Activated naive CD8-positive, alpha-beta T cell treated with anti-CD3 and anti-CD28 coated beads, Interleukin-2, amount 10 ng/mL, durations not matched to agents 7 days and 5 days (primary cell): Measurements from ENCODE around the gene CSK. TPM values are rescaled to one million over a fixed set of nuclear protein-coding genes. Genes with fewer than 3 reads are reported as not detected.

Source experiments
- ATAC-seq: fragments of 150-1000 bp; cut with Tn5 transposase; one replicate; pipeline ENCODE4 v1.10.0; 2021; ENCODE audit warnings: low read depth, moderate library complexity
- POLR2A ChIA-PET: fragments of 350-600 bp; sonication (Branson Sonifier 250); formaldehyde crosslinking; loops from one replicate; lab custom pipeline; 2021; ENCODE audit warnings: antibody characterized with exemption; lab: Charles Lee
- DNase-seq: peaks from one replicate; pipeline ENCODE4 v3.0.0; 2021
- H3K27ac Mint-ChIP-seq: one replicate; pipeline ENCODE4 v1.8.0; 2022; ENCODE audit warnings: mild to moderate bottlenecking, mixed read lengths
- H3K27me3 Mint-ChIP-seq: one replicate; pipeline ENCODE4 v1.8.0; 2022; ENCODE audit warnings: mild to moderate bottlenecking, moderate library complexity, mixed read lengths
- H3K36me3 Mint-ChIP-seq: one replicate; pipeline ENCODE4 v1.8.0; 2021; ENCODE audit warnings: mild to moderate bottlenecking, mixed read lengths
- H3K4me1 Mint-ChIP-seq: one replicate; pipeline ENCODE4 v1.8.0; 2021; ENCODE audit warnings: mixed read lengths
- H3K4me3 Mint-ChIP-seq: one replicate; pipeline ENCODE4 v1.8.0; 2022; ENCODE audit warnings: mild to moderate bottlenecking, moderate library complexity, mixed read lengths
- H3K9me3 Mint-ChIP-seq: one replicate; pipeline ENCODE4 v1.8.0; 2021; ENCODE audit warnings: mixed read lengths
- total RNA-seq, 2 experiments: library from RNA; stranded (reverse); gene quantifications; one replicate each; pipeline ENCODE4 v1.2.3, GENCODE V29; 2021

Gene CSK
- total RNA-seq, 2 experiments from 2014 or later, result 269 to 281 TPM

GRCh38 chr15:74776821-74777768, 4.8 kb upstream of the CSK start:
- no peaks in the 10 kb centered on the region for H3K9me3 Mint-ChIP-seq
- no peaks in the 10 kb centered on the region for H3K27me3 Mint-ChIP-seq
- H3K36me3 Mint-ChIP-seq, result peaks cover 2% of the 10 kb centered on the region
- peaks cover 61% of the 10 kb centered on the region for H3K4me1 Mint-ChIP-seq
- peak; percentile 40 for ATAC-seq
- POLR2A ChIA-PET, result interaction anchor here (0.6 to 21.9 kb wide), 12 partner anchors 16 to 162 kb away, joined by 3 to 709 read pairs (median 4); partner anchors contain the start of genes CLK3, COX5A, FAM219B and SCAMP2
- DNase-seq, result peak; percentile 63
- peak overlapping the region; percentile 78 for H3K4me3 Mint-ChIP-seq
- peak overlapping the region; percentile 99 for H3K27ac Mint-ChIP-seq

GRCh38 chr15:74777769-74778598, 3.9 kb upstream of the CSK start:
- Mint-ChIP-seq H3K27ac (peak overlapping the region; percentile 99), H3K9me3 (no peaks in the 10 kb centered on the region), H3K27me3 (no peaks in the 10 kb centered on the region), H3K4me3 (peak overlapping the region; percentile 78), H3K36me3 (peaks cover 3% of the 10 kb centered on the region), H3K4me1 (peaks cover 61% of the 10 kb centered on the region)
- POLR2A ChIA-PET, result interaction anchor here (0.6 to 21.9 kb wide), 14 partner anchors 15 to 226 kb away, joined by 3 to 709 read pairs (median 4); partner anchors contain the start of genes CLK3, COX5A, FAM219B and SCAMP2
- DNase-seq (no peak), ATAC-seq (no peak)

- peaks cover 61% of the 10 kb centered on the region for H3K4me1 Mint-ChIP-seq
- DNase-seq (no peak), ATAC-seq (no peak)
- peak overlapping the region; percentile 99 for H3K27ac Mint-ChIP-seq
- H3K4me3 Mint-ChIP-seq, result peak overlapping the region; percentile 78
- POLR2A ChIA-PET, result interaction anchor here (0.6 to 21.9 kb wide), 6 partner anchors 14 to 226 kb away, joined by 3 to 709 read pairs (median 4); no protein-coding TSS in a partner anchor
- H3K27me3 Mint-ChIP-seq, result no peaks in the 10 kb centered on the region
- peaks cover 7% of the 10 kb centered on the region for H3K36me3 Mint-ChIP-seq
- H3K9me3 Mint-ChIP-seq, result no peaks in the 10 kb centered on the region
Observed at GRCh38 chr15:74778599-74778970, 3.3 kb upstream of the CSK start.

GRCh38 chr15:74779162-74779648, 2.7 kb upstream of the CSK start:
- POLR2A ChIA-PET, result interaction anchor here (1.3 to 21.9 kb wide), 5 partner anchors 8 to 178 kb away, joined by 3 to 709 read pairs (median 3); no protein-coding TSS in a partner anchor
- DNase-seq (no peak), ATAC-seq (no peak)
- peaks cover 59% of the 10 kb centered on the region for H3K4me1 Mint-ChIP-seq
- H3K9me3 Mint-ChIP-seq, result no peaks in the 10 kb centered on the region
- H3K27ac Mint-ChIP-seq, result peak overlapping the region; percentile 99
- no peaks in the 10 kb centered on the region for H3K27me3 Mint-ChIP-seq
- H3K4me3 Mint-ChIP-seq, result peak overlapping the region; percentile 52
- H3K36me3 Mint-ChIP-seq, result peaks cover 10% of the 10 kb centered on the region

- DNase-seq (peak; percentile 47), ATAC-seq (peak; percentile 2)
- Mint-ChIP-seq H3K27ac (peak overlapping the region; percentile 99), H3K36me3 (peaks cover 19% of the 10 kb centered on the region), H3K9me3 (no peaks in the 10 kb centered on the region), H3K27me3 (no peaks in the 10 kb centered on the region), H3K4me1 (peaks cover 63% of the 10 kb centered on the region), H3K4me3 (peak overlapping the region; percentile 97)
- POLR2A ChIA-PET, result interaction anchor here (0.5 to 21.9 kb wide), 17 partner anchors 10 to 240 kb away, joined by 3 to 709 read pairs (median 4); partner anchors contain the start of genes ARID3B, CLK3, COX5A and CPLX3
Observed at GRCh38 chr15:74780523-74781430, 1.1 kb upstream of the CSK start.

GRCh38 chr15:74782259-74783071, 585 bp downstream of the CSK start:
- H3K27ac Mint-ChIP-seq, result peak overlapping the region; percentile 98
- peak overlapping the region; percentile 88 for H3K4me3 Mint-ChIP-seq
- no peaks in the 10 kb centered on the region for H3K9me3 Mint-ChIP-seq
- H3K4me1 Mint-ChIP-seq, result peaks cover 56% of the 10 kb centered on the region
- POLR2A ChIA-PET, result interaction anchor here (1.0 to 21.9 kb wide), 7 partner anchors 4 to 168 kb away, joined by 3 to 709 read pairs (median 6); partner anchors contain the start of genes CSK and ULK3
- peak; percentile 20 for ATAC-seq
- H3K27me3 Mint-ChIP-seq, result no peaks in the 10 kb centered on the region
- peaks cover 19% of the 10 kb centered on the region for H3K36me3 Mint-ChIP-seq
- peak; percentile 74 for DNase-seq

- Mint-ChIP-seq H3K36me3 (peaks cover 21% of the 10 kb centered on the region), H3K4me1 (peaks cover 54% of the 10 kb centered on the region), H3K9me3 (no peaks in the 10 kb centered on the region), H3K27me3 (no peaks in the 10 kb centered on the region), H3K4me3 (peak overlapping the region; percentile 88), H3K27ac (peak overlapping the region; percentile 98)
- ATAC-seq (no peak), DNase-seq (peak; percentile 61)
- POLR2A ChIA-PET, result interaction anchor here (0.8 to 21.9 kb wide), 8 partner anchors 4 to 418 kb away, joined by 3 to 709 read pairs (median 4); partner anchors contain the start of genes ARID3B, C15orf39 and CSK
Observed at GRCh38 chr15:74783072-74783807, 1.4 kb downstream of the CSK start.

- Mint-ChIP-seq H3K9me3 (no peaks in the 10 kb centered on the region), H3K4me1 (peaks cover 52% of the 10 kb centered on the region), H3K4me3 (peak overlapping the region; percentile 88), H3K27ac (peak overlapping the region; percentile 98), H3K36me3 (peaks cover 22% of the 10 kb centered on the region), H3K27me3 (no peaks in the 10 kb centered on the region)
- POLR2A ChIA-PET, result interaction anchor here (0.8 to 21.9 kb wide), 12 partner anchors 5 to 418 kb away, joined by 3 to 709 read pairs (median 4); partner anchors contain the start of genes ARID3B, C15orf39, COX5A and CSK
- DNase-seq, result no peak
- no peak for ATAC-seq
Observed at GRCh38 chr15:74783808-74784175, 1.9 kb downstream of the CSK start.

GRCh38 chr15:74784426-74785193, 2.7 kb downstream of the CSK start:
- Mint-ChIP-seq H3K27me3 (no peaks in the 10 kb centered on the region), H3K4me1 (peaks cover 50% of the 10 kb centered on the region), H3K4me3 (peak overlapping the region; percentile 88), H3K9me3 (no peaks in the 10 kb centered on the region), H3K27ac (peak overlapping the region; percentile 98), H3K36me3 (peaks cover 25% of the 10 kb centered on the region)
- no peak for ATAC-seq
- POLR2A ChIA-PET, result interaction anchor here (0.6 to 21.9 kb wide), 9 partner anchors 6 to 239 kb away, joined by 3 to 709 read pairs (median 5); partner anchors contain the start of genes COX5A, CSK and FAM219B
- no peak for DNase-seq
